ENCODE data around the gene PHPT1.
A peak's percentile ranks its signal among the peaks of the same experiment; 100 is the strongest.
"Not testable (repeated sequence)": the region's sequence is repeated elsewhere in the genome, so short reads cannot be mapped to it uniquely, and the experiment has no call there.

PHPT1 gene

DNA sequence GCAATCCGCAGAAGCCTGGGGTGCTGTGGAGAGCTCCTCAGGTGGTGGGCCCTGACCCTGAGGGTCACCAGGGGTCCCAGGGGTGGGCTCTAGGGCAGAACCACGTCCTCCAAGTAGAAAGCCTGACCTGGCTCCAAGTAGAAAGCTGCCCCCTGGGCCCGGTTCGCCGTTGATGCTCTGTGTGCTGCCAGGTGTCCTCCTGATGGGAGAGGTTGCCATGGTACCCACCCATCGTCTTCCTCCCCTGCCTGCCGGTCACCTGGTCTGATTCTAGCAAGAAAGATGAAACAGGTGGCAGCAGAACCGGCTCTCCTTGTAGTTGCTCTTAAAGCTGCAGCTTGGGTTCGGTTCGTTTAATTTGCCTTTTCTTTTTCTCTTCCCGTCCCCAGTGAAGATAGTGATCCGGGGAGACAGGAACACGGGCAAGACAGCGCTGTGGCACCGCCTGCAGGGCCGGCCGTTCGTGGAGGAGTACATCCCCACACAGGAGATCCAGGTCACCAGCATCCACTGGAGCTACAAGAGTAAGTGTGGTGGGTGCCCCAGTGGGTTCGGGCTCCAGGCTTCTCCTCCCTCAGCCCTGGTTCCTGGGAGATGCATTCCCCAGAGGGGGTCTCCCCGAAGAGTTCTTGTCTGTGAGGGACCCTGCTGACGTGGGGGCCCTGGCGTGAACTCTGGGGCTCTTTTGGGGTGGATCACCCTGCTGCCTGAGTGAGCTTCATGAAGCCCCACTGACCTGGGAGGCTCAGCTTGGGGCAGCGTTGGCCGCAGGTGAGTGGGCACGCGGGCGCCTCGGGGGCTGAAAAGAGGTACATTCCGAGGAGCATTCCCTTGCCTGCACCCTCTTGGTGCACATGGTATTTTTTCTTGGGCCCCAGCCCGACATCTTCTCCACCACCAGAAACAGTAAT is 25.8 kb upstream of the PHPT1 start:
- no peak for DNase-seq

DNA sequence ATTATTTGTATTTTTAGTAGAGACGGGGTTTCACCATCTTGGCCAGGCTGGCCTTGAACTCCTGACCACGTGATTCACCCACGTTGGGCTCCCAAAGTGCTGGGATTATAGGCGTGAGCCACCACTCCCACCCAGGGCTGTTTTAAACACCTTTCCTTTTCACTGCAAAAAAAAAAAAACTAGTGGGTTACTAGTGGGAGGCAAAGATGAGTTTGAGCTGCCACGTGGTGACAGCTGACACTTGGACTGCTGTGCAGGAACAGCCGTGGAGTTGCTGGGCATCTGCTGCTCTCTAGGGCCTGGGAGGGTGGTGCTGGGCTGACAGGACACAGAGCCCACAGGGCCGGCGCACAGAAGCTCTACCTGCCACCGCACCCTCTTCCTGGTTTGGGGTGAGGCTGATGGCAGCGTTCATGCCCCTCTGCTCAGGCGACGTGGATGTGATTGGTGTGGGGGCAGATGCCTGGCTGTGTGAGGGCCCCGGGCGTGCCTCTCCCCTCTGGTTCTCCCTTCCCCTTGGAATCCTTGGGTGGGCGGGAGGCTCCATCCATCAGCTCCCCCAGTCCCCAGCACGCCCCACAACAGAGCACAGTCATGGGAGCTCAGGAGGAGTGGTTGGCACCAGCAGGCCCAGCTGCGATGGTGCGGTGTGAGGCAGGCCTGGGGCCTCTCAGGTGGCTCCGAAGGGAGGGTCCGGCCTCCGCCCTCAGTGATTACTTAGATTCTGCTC is 24.5 kb upstream of the PHPT1 start:
- DNase-seq, result peak; percentile 20

DNA sequence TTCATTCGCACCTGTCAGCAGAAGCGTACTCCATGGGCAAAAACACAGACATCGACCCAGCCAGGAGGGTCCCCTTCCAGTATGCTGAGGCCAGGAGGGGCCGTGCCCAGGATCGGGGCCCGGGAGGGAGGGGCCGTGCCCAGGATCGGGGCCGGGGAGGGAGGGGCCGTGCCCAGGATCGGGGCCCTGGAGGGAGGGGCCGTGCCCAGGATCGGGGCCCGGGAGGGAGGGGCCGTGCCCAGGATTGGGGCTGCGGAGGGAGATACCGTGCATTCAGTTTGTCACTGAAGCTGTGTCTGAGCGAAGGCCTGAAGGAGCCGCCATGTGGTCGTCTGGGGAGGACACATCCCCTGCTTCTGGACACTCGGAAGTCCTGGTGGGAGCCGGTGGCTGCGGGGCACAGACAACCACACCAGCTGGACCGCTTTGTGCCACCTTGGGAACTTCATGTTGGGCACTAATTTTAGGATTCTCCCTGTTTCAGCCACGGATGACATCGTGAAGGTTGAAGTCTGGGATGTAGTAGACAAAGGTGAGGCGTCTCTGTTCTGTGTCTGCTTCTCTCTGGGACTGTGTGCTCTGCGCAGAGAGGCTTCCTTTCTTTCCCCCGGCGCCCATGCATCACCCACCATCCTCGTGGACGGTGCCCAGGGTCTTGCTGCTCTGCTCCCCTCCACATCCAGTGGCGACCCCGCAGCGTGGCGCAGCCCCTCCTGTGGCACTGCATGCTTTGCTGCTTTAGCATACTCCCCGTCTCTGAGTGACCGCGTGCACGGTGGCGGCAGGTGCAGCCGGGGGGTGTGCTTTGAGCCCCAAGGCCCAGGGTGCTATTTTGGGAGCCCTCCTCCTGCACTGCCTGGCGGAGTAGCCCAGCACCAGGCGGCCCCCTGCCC is 23.7 kb upstream of the PHPT1 start:
- peak; percentile 23 for DNase-seq

DNA sequence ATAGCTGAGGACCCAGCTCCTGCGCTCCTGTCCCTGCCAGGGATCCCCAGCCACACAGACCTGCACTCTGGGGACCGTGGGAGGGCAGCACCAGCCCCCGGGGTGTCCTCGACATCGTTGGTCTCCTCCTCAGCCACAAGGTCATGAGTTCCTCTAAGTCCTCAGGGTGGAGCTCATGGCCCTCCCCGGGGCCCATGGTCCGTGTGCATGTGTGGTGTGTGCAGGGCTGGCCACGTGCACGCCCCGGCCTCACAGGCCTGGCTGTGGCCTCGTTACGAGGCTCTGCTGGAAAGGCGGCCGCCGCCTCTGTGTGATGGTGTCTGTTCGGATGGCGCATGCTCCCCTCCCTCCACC is 23.0 kb upstream of the PHPT1 start:
- DNase-seq, result no peak

DNA sequence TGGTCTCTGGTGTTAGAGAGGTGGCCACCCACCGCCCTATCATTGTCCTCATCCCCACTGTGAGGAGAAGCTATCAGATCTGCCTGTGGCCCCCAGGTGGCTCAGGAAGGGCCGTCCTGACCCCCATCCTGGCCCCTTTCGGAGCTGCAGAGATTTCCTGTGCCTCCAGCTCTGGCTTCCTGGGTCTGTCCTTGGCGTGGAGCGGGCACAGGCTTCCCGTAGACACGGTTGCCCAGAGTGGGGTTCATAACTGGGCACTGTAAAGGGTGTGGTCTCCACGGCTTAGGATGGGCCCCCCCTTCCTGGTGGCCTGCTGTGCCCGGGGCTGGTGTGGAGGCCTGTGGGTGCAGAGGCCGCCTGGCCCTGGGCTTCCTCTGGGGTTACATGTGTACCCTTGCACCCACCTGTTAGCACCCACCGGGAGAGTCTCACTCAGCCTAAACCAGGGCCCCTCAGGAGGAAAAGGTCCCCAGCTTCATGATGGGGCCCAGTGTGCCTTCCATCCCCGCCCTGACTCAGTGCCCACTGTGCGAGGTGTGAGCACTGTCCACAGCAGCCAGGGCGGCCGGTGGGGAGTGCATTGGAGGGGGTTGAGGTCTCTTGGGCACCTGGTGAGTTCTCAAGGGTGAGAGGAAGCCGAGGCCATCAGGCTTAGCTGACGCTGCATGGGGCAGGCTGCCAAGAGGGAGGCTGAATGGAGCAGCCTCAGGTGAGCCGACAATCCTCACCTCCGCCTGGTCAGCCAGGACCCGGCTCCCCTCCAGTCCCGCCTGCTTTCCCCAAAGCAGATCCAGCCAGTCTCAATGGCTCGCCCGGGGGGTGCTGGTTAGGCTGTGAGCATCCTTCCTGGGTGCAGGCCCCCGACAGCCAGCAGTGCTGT is 22.3 kb upstream of the PHPT1 start:
- peak; percentile 21 for DNase-seq

DNA sequence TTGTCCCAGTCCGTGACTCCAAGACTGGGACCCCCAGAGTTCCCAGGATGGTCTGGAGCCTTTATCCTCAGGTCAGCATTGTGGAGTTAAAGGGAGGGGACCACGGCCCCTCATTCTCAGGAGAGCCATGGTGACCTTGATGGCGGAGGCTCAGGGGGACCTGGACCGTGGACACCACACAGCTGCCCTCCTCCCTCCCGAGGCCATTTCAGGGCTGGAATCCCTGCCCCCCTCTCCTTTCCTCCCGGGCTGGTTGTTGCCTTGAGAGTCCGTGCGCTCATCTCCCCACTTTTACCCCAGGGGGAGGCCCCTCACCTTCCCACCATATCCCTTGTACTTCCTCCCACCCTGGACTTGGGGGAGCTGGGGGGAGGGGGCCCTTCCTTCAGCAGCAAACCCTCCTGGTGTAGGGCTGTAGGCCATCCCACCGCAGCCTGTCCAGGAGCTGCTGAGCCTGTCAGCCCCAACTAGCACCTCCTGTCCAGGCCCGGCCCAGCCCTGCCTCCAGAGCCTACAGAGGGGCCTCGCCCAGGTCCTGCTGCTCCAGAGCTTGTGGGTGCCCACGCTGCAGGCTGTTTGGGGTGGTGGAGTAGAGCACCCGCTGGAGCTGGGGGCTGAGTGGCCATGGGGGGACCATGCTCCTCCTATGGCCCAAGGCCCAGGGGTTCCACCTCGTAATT is 21.3 kb upstream of the PHPT1 start:
- no peak for DNase-seq

DNA sequence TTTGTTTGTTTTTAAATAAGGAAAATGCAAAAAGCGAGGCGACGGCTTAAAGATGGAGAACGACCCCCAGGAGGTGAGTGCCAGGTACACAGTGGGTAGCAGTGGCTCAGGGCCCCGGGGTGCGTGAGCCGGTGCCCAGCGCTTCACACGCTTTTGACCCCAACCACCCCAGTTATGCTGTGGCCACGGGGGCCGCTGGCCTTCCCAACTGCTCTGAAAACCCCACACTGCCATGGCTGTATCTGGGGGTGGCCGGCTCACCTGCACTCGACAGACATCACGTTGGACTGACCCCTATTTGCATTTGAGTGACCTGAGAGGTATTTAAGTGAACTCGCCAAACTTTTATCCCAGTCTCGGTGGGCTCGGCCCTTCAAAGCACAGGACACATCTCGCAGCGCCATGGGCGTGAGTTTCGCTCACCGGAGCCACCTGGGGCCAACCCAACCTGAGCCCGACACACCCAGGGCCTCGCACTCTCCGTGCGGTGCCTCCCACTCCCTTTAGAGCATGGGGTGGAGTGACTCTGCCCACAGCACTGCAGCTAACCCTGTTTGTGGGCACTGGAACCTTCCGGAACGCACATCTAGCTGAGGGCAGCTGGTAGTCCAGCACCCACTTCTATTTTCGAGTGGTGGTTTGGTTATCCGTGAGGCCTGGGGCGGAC is 20.6 kb upstream of the PHPT1 start:
- DNase-seq, result no peak

DNA sequence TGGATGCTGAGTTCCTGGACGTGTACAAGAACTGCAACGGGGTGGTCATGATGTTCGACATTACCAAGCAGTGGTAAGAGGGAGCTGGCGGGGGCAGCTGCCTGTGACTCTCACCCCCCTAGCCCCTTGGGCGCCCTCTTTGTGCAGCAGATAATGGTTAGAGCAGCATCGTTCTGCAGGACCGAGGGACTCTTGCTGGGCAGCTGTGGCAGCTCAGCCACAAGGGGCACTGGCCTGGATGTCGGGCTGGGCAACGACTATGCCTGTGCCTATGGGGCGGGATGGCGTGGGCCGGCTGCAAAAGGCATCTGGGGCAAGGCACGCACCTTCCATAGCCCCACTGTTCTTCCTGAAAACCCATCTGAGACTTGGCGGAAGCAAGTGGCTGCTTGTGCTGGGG is 19.8 kb upstream of the PHPT1 start:
- no peak for DNase-seq

DNA sequence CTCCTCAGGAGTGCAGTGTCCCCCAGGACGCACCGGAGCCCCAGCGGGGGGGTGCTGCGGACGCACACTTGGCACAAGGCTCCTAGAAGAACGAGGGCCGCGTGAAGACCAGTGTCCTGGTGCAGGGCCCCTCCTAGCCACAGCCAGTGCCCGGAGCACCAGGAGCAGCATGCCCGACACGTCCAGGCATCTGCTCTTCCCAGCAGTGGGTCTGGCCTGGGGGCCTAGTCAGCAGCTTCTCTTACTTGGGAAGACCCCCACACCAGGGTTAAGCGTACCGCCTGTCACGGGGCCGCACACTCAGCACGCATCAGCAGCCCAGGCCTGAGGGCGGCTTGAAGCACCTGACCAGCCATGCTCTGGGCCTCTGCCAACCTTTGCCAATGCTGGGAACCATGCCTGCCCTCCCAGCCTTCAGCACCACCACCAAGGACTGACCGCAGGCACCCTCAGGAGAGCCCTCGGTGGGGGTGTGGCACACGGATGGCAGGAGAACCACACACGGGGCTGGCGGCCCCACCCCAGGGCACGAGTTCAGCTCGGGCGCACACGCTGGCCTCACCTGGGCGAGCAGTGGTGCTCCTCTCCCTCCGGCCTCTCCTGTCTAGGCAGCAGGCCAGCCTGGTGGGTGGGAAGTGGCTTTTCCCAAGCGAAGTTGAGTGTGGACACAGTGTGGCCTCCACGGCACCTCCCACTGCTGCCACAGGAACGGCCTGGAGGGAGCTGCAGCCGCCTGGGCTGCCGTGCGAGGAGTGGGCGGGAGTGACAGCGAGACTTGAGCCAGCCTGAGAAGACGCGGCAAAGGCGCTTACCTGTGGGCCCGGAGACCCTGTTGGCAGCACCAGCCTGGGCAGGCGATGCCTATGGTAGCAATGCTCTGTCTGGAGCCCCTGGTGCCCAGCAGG is 19.0 kb upstream of the PHPT1 start:
- peak; percentile 23 for DNase-seq

DNA sequence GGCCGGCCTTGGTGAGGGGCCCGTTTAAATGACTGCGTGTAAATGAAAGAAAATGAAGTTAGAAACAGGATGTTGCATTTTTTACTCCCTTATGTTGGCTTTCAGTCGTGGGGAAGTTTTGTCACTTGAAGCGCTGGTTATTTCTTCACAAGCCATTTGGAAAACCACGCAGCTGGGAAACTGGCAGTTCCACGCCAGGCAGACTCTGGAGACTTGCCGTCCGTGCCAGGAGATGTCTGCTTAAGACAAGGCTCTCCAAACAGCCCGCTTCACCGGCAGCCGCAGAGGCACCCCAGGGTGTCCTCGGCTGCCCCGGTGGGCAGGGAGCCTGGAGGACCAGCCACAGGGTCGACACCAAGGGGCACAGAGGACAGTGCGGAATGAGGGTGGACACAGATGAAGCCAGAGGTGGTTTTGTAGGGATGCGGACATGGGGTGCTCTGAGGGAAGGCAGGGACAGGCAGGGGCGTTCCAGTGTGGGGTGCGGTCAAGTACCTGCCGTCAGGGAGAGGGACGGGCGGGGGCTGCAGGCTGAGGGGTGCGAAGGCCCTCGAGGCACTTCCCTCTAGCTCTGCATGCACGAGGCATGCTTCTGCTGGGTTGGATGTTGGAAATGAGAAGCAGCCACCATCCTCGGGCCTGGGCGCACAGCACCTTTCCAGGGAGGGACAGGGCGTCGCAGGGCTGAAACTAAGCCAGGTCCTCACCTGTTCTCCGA is 18.0 kb upstream of the PHPT1 start:
- no peak for DNase-seq

DNA sequence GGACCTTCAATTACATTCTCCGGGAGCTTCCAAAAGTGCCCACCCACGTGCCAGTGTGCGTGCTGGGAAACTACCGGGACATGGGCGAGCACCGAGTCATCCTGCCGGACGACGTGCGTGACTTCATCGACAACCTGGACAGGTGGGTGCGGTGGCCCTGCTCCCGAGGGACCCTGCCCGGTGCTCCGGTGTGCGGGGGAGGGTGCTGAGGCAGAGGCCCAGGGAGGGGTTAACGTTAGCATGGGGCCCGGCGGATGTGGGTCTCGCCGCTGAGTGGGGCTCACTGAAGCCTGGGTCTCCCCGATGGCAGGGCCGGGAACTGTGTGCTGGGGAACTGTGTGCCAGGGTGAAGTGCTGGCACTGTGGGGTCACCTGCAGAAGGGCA is 17.5 kb upstream of the PHPT1 start:
- DNase-seq, result no peak

DNA sequence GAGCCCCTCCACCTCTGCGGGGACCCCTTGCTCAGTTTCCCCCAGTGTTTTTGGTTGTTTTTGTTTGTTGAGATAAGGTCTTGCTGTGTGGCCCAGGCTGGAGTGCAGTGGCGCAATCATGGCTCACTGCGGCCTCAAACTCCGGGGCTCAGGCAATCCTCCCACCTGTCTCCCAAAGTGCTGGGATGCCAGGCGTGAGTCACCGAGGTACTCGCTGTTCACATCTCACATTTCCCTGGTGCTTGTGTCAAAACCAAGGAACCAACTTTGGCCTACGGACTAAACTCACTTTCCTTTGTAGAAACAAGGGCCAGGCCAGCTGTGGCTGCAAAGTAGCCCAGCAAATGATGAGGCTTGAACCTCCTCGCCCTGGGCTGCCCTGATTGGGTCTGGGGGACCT is 16.6 kb upstream of the PHPT1 start:
- DNase-seq, result no peak

DNA sequence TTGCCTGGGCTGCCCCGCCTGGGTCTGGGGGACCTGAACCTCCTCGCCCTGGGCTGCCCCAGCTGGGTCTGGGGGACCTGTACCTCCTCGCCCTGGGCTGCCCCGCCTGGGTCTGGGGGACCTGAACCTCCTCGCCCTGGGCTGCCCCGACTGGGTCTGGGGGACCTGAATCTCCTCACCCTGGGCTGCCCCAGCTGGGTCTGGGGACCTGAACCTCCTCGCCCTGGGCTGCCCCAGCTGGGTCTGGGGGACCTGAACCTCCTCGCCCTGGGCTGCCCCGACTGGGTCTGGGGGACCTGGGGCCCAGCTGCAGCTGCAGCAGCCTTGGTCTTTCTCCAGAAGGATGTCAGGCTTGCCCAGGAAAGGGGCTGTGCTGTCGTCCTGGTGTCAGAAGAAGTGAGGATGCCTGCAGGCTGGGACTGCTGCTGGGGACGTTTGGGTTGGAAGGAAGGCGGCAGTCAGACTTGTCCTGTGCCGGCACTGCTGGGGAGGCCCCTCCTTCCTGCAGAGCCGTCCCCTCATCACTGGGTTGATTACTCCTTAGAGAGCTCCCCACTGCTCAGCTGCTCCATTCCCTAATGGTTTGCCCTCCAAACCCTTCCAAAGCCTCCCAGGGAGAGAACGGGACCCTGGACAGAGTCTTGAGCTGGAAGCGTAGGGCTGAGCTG is 15.7 kb upstream of the PHPT1 start:
- not testable (repeated sequence) for DNase-seq

DNA sequence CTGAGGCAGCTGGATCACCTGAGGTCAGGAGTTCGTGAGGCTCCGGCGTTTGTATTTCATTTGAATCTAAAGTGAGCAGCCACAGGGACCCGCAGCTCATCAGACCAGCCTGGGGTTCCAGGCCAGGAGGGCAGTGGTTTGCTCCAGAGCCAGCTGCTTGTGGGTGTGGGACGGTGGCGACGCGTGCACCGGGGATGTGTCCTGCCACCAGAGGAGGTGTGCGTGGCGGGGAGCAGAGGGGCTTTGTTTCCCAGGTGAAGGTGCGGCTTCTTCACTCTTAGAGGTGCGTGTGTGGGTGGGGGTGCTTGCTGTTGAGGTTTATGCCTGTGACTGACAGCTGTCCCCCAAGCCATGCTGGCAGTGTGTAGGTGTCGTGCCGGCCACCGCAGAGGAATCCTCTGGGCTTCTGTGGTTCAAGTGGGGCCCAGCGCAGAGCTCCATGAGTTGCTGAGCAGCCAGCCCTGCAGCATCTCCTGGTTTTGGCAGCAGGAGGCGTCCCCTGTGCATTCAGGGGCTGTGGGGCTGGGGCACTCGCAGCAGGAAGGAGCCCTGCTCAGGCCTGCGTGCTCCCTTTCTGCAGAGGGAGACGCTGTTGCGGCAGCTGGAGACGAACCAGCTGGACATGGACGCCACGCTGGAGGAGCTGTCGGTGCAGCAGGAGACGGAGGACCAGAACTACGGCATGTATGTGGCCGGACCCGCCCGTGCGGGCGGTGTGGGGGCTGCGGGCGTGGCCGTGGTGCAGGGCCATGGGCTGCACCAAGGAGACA is 13.9 kb upstream of the PHPT1 start:
- DNase-seq, result peak; percentile 20

DNA sequence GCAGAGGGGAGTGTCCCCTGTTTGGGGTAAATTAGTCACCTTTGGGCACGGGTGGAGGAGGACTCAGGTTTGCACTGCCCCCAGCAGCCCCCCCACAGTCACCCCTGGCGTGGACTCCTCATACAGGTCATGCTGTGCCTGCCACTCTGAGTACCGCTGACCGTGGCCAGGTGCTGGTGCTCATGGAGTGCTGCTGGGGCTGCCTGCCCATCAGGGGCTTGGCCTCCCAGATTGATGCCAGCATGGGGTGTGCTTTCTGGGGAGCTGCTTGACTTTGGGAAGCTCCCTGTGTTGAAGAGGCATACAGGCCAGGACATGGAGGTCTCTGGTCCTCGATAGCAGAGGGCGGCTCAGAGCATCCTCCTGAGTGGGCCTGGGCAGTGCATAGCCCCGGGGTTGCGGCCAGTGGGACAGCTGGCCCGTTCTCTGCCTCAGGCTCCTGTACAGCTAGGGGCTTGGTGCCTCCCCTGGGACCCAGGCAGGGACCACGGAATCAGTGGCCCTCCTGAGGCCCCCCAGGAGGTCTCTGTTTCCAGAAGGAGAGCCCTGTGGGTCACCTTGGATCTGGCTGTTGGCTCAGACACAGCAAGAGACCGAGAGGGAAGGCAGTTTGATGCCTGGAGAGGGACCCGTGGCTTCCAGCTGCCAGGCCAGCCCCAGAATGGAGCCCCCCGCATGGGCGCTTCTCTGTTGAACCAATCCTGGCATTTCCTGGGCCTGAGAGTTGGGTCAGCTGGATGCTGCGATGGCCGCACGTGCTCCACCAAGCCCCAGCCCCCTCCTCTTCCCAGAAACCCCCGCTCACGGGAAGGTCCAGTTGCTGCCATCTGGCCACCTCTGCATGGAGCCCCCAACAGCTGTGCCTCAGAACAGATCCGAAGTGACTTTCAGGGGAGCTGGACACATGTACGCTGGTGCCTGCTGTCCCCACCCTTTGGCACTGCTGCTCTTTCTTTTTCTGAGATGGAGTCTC is 13.0 kb upstream of the PHPT1 start:
- DNase-seq, result peak; percentile 43

DNA sequence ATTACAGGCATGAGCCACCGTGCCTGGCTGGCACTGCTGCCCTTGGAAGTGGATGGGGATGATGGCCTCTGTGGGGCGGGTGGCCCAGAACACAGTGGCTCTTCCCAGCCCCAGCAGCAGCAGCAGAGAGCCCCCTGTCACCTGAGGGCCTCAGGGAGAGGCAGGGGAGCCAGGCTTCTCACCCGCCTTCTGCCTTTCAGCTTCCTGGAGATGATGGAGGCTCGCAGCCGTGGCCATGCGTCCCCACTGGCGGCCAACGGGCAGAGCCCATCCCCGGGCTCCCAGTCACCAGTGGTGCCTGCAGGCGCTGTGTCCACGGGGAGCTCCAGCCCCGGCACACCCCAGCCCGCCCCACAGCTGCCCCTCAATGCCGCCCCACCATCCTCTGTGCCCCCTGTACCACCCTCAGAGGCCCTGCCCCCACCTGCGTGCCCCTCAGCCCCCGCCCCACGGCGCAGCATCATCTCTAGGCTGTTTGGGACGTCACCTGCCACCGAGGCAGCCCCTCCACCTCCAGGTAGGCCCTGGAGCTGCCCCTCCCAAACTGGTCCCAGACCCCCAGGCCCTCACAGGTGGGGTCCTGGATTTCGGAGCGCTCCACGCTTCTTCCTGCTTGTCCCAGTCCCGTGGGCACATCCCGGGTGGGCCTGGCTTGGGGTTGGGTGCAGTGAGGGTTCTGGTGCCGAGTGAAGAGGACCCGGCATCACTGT is 11.9 kb upstream of the PHPT1 start:
- DNase-seq, result no peak

All from right hindlimb (tissue), 1 donor.